NT2/D1 (cell line): ENCODE data around the gene CPM.

ENCODE experiments used
- SUZ12 ChIP-seq: IDR thresholded peaks from 2 replicates; pipeline ENCODE4 v1.6.1; 2011; ENCODE audit not compliant: insufficient read length, insufficient read depth; ENCODE audit errors: extremely low read depth
- YY1 ChIP-seq: IDR thresholded peaks from 2 replicates; pipeline ENCODE4 v1.6.1; 2011; ENCODE audit not compliant: insufficient read length, insufficient read depth
- ZNF274 ChIP-seq: IDR thresholded peaks from 2 replicates; pipeline ENCODE4 v1.6.1; 2011; ENCODE audit warnings: mild to moderate bottlenecking, low read depth, low read length

- no peak for TF ChIP-seq YY1
- TF ChIP-seq ZNF274, result no peak
- TF ChIP-seq SUZ12, result no peak
Observed at GRCh38 chr12:68970951-68971350, 38.0 kb upstream of the CPM start.
